Measurements from ENCODE around the gene PHTF2. TPM values are rescaled to one million over a fixed set of nuclear protein-coding genes. Genes with fewer than 3 reads are reported as not detected.

PHTF2 gene
- total and polyA plus RNA-seq, 2 of the 4 experiments (the other 2 are of a cell fraction): 28.3 to 69.9 TPM

GRCh38 chr7:77879272-77879671 lies 80.7 kb downstream of the PHTF2 start:
- intact Hi-C loops (cut with micrococcal nuclease) (no loop called here), dilution Hi-C loops (cut with HindIII; ENCODE audit: low sequenced_read_pairs, unreplicated experiment) (no loop called here), in situ Hi-C loops (cut with MboI; ENCODE audit: low sequenced_read_pairs) (no loop called here)
- no peak overlapping the region for H3K56ac ChIP-seq (ENCODE audit: extremely low read depth, insufficient read depth, low read length)
- H2AK9ac ChIP-seq (replicated peaks; ENCODE audit: low read depth, low read length, poor library complexity): no peak overlapping the region
- H2AK5ac ChIP-seq (ENCODE audit: low read depth, low read length): no peak overlapping the region
- H3K4ac ChIP-seq (ENCODE audit: low read depth, low read length): no peak overlapping the region
- CTCF ChIA-PET: no interaction called here
- no CpG with 5 or more reads among the region's 2 CpGs for WGBS, 2 experiments (ENCODE audit: extremely low coverage in 2 of 2, insufficient read length in 1 of 2)
- no peak overlapping the region for H4K5ac ChIP-seq (ENCODE audit: low read depth, low read length)
- H3K4me2 ChIP-seq (ENCODE audit: low read depth, low read length): no peak overlapping the region
- H3K9me1 ChIP-seq (ENCODE audit: insufficient read depth, low read length): peaks cover 8% of the 10 kb centered on the region; the same call in 1 of the 2 replicates
- H3K4me1 ChIP-seq (ENCODE audit: control insufficient read depth, insufficient read depth, low read length): peaks cover 3% of the 10 kb centered on the region; the same call in 1 of the 2 replicates
- H3K79me1 ChIP-seq (ENCODE audit: low read depth in 1 of 2, low read length in 2 of 2): peaks cover 20 to 43% of the 10 kb centered on the region in 2 experiments
- no peak overlapping the region for H3K14ac ChIP-seq (replicated peaks; ENCODE audit: low read depth, low read length)
- no peak overlapping the region for H3K27ac ChIP-seq (ENCODE audit: insufficient read depth, low read length)
- TF ChIP-seq RAD21 (IDR thresholded peaks at IDR 0.05; ENCODE audit: low read length) (no peak), POLR2A (IDR thresholded peaks at IDR 0.05; ENCODE audit: low read depth, low read length) (no peak), CTCF (conservative IDR thresholded peaks at IDR 0.05; ENCODE audit: low read depth, low read length) (no peak)
- TF ChIP-seq, protein P1, sequence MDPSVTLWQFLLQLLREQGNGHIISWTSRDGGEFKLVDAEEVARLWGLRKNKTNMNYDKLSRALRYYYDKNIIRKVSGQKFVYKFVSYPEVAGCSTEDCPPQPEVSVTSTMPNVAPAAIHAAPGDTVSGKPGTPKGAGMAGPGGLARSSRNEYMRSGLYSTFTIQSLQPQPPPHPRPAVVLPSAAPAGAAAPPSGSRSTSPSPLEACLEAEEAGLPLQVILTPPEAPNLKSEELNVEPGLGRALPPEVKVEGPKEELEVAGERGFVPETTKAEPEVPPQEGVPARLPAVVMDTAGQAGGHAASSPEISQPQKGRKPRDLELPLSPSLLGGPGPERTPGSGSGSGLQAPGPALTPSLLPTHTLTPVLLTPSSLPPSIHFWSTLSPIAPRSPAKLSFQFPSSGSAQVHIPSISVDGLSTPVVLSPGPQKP (IDR thresholded peaks at IDR 0.05; ENCODE audit: borderline replicate concordance, low read depth, low read length): no peak
- TF ChIP-seq, protein P2, sequence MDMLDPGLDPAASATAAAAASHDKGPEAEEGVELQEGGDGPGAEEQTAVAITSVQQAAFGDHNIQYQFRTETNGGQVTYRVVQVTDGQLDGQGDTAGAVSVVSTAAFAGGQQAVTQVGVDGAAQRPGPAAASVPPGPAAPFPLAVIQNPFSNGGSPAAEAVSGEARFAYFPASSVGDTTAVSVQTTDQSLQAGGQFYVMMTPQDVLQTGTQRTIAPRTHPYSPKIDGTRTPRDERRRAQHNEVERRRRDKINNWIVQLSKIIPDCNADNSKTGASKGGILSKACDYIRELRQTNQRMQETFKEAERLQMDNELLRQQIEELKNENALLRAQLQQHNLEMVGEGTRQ (IDR thresholded peaks at IDR 0.05; ENCODE audit: low read depth, low read length): no peak
- 0 out of 2 replicates have a peak, but pooled peaks cover 1% of the 10 kb centered on the region for H3K36me3 ChIP-seq (ENCODE audit: control insufficient read depth, insufficient read depth, low read length)
- no peak overlapping the region for H3K4me3 ChIP-seq (ENCODE audit: insufficient read depth, low read depth, low read length)
- H3K9me3 ChIP-seq (ENCODE audit: control insufficient read depth, insufficient read depth, low read length): no peaks in the 10 kb centered on the region
- H2BK120ac ChIP-seq (ENCODE audit: low read depth, low read length): no peak overlapping the region
- BruUV-seq (replicated peaks): no TSS peak
- H3K23ac ChIP-seq (ENCODE audit: low read depth, low read length): no peak overlapping the region
- no peak overlapping the region for H4K91ac ChIP-seq (ENCODE audit: insufficient read depth, low read depth, low read length)
- no peaks in the 10 kb centered on the region for H4K20me1 ChIP-seq (ENCODE audit: insufficient read depth, low read length)
- no peak overlapping the region for H2AFZ ChIP-seq (replicated peaks; ENCODE audit: low read length, poor library complexity)
- no peak overlapping the region for H3K9ac ChIP-seq (ENCODE audit: low read depth, low read length)
- no peak overlapping the region for H3K18ac ChIP-seq (ENCODE audit: low read depth, low read length)
- H2BK20ac ChIP-seq (ENCODE audit: low read depth, low read length): no peak overlapping the region
- no peaks in the 10 kb centered on the region for H3K27me3 ChIP-seq (ENCODE audit: control insufficient read depth, insufficient read depth, low read length)
- no peak overlapping the region for H4K8ac ChIP-seq (ENCODE audit: low read depth in 2 of 2, low read length in 2 of 2)
- ATAC-seq (ENCODE audit: low read depth) (no peak), DNase-seq (no peak)
- no peak overlapping the region for H2BK15ac ChIP-seq (ENCODE audit: low read depth, low read length)
- H2BK5ac ChIP-seq (ENCODE audit: low read depth, low read length, poor library complexity, severe bottlenecking): no peak overlapping the region
- POLR2A ChIA-PET (ENCODE audit: unreplicated experiment): no interaction called here

All from IMR-90 (cell line).